ENCODE results near the gene ADH5.
"Not testable (repeated sequence)": the region's sequence is repeated elsewhere in the genome, so short reads cannot be mapped to it uniquely, and the experiment has no call there.

The ADH5 gene

GRCh38 chr4:99120501-99120900 is 31.9 kb upstream of the ADH5 start:
- TF ChIP-seq CTCF (IDR thresholded peaks at IDR 0.05; ENCODE audit: extremely low read depth, missing control alignments), result no peak
- DNase-seq (ENCODE audit: low spot score), result no peak

GRCh38 chr4:99117876-99118693 is 29.5 kb upstream of the ADH5 start:
- DNase-seq (ENCODE audit: low spot score), result peak; percentile 33
- no peak for TF ChIP-seq CTCF (IDR thresholded peaks at IDR 0.05; ENCODE audit: extremely low read depth, missing control alignments)

- not testable (repeated sequence) for DNase-seq (ENCODE audit: low spot score)
Observed at GRCh38 chr4:99117122-99117841, 28.7 kb upstream of the ADH5 start.

GRCh38 chr4:99109286-99109685 is 20.7 kb upstream of the ADH5 start:
- DNase-seq (ENCODE audit: low spot score), result not testable (repeated sequence)

- DNase-seq (ENCODE audit: low spot score), result no peak
- no peak for TF ChIP-seq CTCF (IDR thresholded peaks at IDR 0.05; ENCODE audit: extremely low read depth, missing control alignments)
Observed at GRCh38 chr4:99104153-99104552, 15.6 kb upstream of the ADH5 start.

GRCh38 chr4:99103166-99103565 is 14.6 kb upstream of the ADH5 start:
- no peak for TF ChIP-seq CTCF (IDR thresholded peaks at IDR 0.05; ENCODE audit: extremely low read depth, missing control alignments)
- DNase-seq (ENCODE audit: low spot score), result no peak

- TF ChIP-seq CTCF (IDR thresholded peaks at IDR 0.05; ENCODE audit: extremely low read depth, missing control alignments), result no peak
- no peak for DNase-seq (ENCODE audit: low spot score)
Observed at GRCh38 chr4:99102634-99103033, 14.0 kb upstream of the ADH5 start.

- no peak for TF ChIP-seq CTCF (IDR thresholded peaks at IDR 0.05; ENCODE audit: extremely low read depth, missing control alignments)
- DNase-seq (ENCODE audit: low spot score), result no peak
Observed at GRCh38 chr4:99100876-99101275, 12.3 kb upstream of the ADH5 start.

GRCh38 chr4:99099814-99100213 is 11.2 kb upstream of the ADH5 start:
- not testable (repeated sequence) for DNase-seq (ENCODE audit: low spot score)

All from GM20000 (cell line).